Fibroblast of skin of left quadriceps (primary cell): ENCODE measurements around the gene ELF3.
"Not testable (repeated sequence)": the region's sequence is repeated elsewhere in the genome, so short reads cannot be mapped to it uniquely, and the experiment has no call there.

Experiments
- DNase-seq, 2 experiments: peaks; one replicate each; pipeline ENCODE4 v3.0.0-alpha.2; 2013; ENCODE audit warnings: low read depth in 2 of 2

The ELF3 gene

GRCh38 chr1:202034683-202035462 is 24.5 kb downstream of the ELF3 start:
- DNase-seq: peak; percentile 87 to 89

- DNase-seq: no peak
Observed at GRCh38 chr1:202036595-202037387, 26.4 kb downstream of the ELF3 start.

GRCh38 chr1:202037706-202038296 is 27.4 kb downstream of the ELF3 start:
- DNase-seq: no peak

- no peak for DNase-seq
Observed at GRCh38 chr1:202038688-202039346, 28.4 kb downstream of the ELF3 start.

GRCh38 chr1:202045705-202046104 is 35.3 kb downstream of the ELF3 start:
- DNase-seq: no peak

- no peak for DNase-seq
Observed at GRCh38 chr1:202046227-202046626, 35.8 kb downstream of the ELF3 start.

GRCh38 chr1:202046748-202047708 is 36.6 kb downstream of the ELF3 start:
- no peak for DNase-seq

- DNase-seq: no peak
Observed at GRCh38 chr1:202047977-202048376, 37.6 kb downstream of the ELF3 start.

GRCh38 chr1:202049129-202049528 is 38.7 kb downstream of the ELF3 start:
- DNase-seq: no peak

- DNase-seq: no peak
Observed at GRCh38 chr1:202054094-202054493, 43.7 kb downstream of the ELF3 start.

- not testable (repeated sequence) for DNase-seq
Observed at GRCh38 chr1:202054673-202055072, 44.3 kb downstream of the ELF3 start.

- DNase-seq: no peak
Observed at GRCh38 chr1:202056644-202057334, 46.4 kb downstream of the ELF3 start.

GRCh38 chr1:202057335-202057704 is 46.9 kb downstream of the ELF3 start:
- not testable (repeated sequence) for DNase-seq

GRCh38 chr1:202058001-202058908 is 47.9 kb downstream of the ELF3 start:
- DNase-seq: no peak

GRCh38 chr1:202061055-202061454 is 50.7 kb downstream of the ELF3 start:
- no peak for DNase-seq

GRCh38 chr1:202061787-202062186 is 51.4 kb downstream of the ELF3 start:
- not testable (repeated sequence) for DNase-seq

GRCh38 chr1:202062636-202063035 is 52.2 kb downstream of the ELF3 start:
- not testable (repeated sequence) for DNase-seq

GRCh38 chr1:202063093-202063492 is 52.7 kb downstream of the ELF3 start:
- no peak for DNase-seq

- not testable (repeated sequence) for DNase-seq
Observed at GRCh38 chr1:202064889-202065312, 54.5 kb downstream of the ELF3 start.
